NCI-H2081 (cell line): Measurements from ENCODE around the gene TRIM4.

Experiments
- DNase-seq, 2 experiments: peaks; one replicate each; lab custom pipeline; 2025; lab: John Stamatoyannopoulos, UW

TRIM4 gene

GRCh38 chr7:99842926-99843325 is 76.4 kb downstream of the TRIM4 start:
- DNase-seq, result no peak
